Activated naive CD8-positive, alpha-beta T cell treated with anti-CD3 and anti-CD28 coated beads, Interleukin-2, amount 50 U/mL, for 16 hours (primary cell): ENCODE data around the gene LRRC8B.

Experiments used
- DNase-seq: peaks from one replicate; pipeline ENCODE4 v3.0.0-alpha.2; 2020; ENCODE audit warnings: low read depth, low spot score

The LRRC8B gene

DNA sequence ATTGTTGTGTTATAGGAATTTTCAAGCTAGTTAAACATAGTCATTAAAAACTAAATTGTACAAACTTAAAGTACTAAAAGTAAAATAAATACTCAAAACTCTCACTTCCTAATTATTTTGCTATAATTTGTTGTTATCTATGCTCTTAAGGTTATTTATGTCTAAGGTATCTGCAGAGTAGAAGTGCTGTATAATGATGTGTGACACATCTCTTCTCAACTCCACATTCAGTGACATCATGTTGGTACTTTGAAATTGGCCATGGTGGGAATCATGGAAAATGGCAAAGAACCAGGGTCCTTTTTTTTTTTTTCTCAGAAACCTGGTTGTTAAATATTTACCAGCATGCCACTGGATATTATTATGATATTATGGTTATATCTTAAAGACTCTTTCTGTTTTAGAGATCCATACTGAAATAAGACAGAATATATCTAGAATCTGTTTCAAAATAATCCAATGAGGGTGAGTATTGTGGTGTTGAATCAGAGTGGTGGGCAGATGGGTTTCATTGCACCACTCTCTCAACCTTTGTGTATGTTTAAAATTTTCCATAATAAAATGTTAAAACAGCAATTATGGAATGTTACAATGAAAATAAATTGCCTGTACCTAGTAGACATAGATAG lies 22.4 kb downstream of the LRRC8B start:
- DNase-seq: no peak

DNA sequence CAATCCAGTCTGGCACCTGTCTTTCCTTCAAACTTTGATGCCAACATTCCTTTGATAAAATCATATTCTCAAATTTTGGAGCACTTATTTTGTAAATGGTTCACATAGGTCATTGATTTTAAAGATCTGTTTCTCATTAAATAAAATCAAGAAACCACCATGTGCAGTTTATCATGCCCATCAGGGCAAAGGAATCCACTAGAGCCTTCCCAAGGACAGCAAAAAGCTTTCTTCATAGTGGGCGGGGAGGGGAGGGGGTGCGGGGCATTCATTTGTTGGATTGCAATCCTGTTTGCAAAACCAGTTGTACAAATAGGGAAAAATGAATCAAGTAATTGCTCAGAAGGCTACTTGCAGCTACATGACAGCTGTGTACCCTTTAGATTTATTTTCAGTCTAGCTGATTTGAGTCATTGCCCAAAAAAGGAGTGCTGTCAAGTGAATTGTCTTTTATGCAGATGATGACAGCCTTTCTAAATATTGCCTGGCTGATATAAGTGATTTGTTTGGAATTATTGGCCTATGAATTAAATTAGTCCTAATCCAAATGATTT lies 23.0 kb downstream of the LRRC8B start:
- DNase-seq: no peak

DNA sequence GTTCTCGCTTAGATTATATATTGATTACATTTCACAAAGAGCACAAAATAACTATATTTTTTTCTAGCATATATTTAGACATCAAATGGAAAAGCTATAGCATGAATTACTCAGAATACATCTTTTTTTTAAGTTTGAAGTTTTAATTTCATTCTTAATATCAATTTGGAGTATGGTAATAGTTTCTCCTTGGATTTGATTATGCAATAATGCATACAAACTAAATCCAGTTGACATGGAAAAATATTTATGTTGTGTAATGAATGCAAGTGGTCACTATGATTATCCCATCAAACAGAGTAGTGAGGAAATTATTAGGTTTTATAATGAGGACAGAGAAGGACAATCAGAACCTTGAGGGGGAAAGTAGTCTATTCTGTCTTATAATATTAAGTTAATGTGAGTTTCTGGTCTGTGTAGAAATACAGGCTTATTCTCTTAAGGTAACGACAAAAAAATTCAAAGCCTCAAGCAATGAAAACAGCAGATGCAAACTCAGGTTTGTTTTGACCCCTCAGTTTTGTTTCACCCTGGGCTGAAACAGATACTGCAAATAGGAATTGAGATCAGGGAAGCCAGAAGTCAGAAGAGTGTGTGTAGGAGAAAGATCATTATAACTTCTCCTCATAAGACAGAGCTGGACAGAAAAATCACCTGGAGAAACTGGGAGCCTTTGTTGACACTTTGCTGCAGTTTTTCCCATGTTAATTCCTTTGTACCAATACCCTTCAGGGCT lies 23.7 kb downstream of the LRRC8B start:
- DNase-seq: no peak

DNA sequence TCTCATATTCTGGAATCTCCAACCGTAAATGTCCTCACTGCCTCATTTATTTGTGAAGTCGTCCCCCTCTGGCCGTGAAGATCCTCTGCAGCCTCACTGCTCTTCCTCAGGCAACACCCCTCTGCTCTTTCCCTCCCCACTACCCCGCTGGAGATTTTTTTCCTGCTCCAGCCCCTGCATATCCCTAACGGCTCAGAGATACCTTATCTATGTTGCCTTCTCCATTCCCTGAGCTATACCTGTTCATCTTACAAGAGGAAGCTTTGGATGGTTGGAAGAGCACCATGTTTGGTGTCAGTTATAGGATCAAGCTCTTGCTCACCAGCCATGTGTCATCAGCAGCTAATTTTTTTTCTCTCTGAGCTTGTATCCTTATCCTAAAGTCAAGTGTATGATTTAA lies 26.4 kb downstream of the LRRC8B start:
- DNase-seq: no peak

DNA sequence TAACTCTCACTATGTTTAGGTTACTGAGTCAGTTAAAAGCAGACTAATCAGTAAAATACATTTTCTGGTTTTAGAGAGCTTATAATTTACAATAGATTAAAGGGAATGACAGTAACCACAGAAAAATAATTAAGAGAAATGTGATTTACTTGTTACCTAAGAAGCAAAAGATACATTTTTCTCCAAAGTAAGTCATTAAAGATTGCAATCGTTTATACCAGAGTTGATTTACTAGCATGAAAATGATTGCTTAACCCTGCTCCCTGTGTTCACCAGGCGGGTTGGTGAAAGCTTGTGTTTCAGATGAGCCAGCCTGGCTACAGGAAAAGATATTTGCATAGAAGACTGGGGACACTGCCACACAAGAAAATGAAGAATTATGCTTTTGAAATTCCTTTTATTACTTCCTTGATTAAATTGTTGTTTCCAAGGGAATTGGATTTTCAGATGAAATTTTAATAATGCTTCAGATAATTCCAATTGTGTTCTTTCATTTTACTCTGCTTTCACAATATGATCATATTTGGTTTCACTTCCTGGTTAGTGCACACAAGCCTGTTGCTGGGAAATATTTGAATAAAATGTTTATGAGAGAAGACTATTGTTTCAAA lies 27.9 kb downstream of the LRRC8B start:
- DNase-seq: no peak

DNA sequence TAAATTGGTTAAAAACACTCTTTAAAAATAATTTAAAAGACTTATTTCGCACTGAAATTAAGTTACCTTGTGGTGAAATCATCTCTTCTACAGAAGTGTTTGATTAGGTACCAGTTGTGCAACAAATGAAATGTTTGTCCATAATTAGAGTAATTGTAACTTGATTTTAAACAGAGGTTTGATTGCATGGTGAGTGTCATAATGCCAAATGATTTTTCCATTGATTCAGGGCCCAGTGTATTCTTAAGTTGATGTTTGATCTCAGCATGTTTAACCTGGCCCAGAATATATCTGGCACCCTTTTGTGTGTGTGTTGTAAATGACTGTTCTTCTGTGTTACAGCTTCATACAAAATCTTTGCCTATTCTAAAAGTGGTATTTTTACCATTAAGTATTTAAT lies 28.5 kb downstream of the LRRC8B start:
- no peak for DNase-seq

DNA sequence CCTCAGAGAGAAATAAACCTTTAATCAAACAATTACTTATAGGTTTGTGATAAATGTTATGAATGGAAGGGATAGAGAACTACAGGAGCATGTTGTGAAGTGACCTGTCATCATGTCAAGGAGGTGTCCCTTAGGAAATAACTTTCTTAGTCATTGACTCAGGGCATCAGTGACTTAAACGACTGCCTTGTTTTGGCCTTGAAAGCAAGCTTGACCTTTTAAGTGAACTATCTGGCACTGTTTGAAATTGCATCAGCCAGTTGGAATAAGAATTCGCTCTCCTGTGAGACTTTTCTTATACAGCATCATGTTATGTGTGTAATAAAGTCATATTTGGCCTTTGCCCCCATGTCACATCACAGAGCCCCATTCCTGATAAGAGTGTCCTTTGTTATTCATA lies 30.9 kb downstream of the LRRC8B start:
- DNase-seq: no peak

DNA sequence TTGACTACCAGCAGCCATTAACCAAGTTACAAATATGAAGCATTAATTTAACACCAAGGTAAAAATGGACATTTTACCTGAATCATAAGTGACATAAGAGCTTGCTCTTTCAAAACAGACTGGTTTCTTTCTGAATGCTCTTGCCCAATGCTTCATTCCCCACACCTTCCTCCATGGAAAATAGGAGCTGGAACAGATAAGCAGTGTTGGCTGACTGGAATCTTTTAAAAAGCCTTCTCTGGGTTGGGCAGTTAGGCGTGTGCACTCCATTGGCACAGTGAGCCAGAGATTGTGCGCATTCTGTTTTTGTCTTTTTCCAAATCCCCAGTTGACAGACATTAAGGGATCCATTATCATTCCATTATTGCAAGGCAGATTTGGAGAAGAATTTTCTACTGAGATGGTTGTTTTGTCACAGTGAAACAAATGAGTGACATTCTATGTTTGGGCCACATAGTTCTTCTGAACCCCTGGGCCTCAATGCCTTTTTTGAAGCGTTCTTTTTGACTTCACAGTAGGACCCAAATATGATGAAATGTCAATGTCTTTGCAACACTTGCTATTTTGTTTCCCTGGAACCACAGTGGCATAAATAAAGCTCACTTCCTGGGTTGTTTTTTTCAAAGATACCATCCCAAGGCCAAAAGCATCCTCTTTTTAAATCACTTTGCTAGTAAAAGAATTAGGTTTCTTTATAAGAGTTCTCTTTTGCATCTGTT lies 32.3 kb downstream of the LRRC8B start:
- no peak for DNase-seq

DNA sequence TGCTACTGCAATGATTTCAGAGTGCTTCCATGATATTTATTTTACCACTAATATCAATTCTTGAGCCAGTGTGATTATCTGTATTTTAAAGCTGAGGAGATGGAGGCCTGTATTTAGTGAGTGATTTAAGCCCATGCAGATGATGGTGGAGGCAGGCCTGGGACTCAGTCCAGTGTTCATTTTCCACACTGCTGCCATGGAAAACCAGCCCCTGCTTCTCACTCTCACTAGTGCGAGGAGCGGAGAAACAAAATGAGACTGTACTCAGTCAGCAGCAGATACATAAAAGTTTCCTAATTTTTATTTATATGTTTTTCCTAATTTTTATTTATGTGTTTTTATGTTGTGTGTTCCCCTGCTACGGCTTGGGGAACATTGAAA lies 32.8 kb downstream of the LRRC8B start:
- DNase-seq: no peak

DNA sequence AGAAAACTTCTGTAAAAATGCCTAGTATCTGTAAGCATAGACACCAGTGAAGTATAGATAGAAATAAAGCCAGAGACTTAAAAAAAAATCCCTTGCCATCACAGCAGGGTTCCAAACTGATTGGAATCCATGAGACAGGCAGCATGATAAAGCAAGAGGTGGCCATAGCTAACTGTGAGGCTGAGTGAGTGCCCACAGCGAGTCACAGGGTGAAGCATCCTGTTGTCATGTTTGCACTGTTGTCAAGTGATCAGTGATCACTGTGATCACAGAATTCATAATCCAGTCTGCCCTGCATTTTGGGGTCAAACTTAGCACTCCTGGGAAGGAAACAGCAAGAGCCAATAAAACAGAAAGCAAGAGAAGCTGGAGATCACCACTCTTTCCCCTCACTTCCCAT lies 33.3 kb downstream of the LRRC8B start:
- DNase-seq: no peak

DNA sequence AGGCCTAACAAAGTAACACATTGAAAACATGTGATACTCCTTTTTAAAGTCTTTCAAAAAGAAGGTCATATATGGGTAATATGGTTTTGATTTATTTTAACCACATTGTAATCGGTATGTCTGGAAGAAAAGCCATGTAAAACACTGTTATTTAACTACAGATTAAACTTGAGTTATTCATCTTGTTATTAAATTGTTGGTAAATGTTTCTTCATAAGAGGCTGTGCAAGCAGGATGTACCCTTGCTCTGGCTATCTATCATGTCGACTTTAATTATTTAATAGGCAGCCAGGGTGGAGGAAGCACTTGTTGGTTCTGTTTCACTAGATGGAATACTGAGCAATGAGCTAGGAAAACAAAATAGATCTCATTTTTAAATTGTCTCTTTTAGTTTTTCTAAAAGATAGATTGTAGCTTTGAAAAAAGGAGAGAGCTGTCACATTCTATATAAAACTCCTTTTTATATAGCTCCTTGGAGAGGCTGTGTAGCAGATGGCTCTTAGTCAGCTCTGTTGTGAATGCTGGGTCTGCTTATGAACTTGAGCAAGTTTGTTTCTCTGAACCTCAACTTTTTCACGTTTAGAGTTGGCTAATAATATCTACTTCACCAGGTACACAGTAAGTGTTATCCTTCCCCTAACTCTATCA lies 39.5 kb downstream of the LRRC8B start:
- DNase-seq: no peak

DNA sequence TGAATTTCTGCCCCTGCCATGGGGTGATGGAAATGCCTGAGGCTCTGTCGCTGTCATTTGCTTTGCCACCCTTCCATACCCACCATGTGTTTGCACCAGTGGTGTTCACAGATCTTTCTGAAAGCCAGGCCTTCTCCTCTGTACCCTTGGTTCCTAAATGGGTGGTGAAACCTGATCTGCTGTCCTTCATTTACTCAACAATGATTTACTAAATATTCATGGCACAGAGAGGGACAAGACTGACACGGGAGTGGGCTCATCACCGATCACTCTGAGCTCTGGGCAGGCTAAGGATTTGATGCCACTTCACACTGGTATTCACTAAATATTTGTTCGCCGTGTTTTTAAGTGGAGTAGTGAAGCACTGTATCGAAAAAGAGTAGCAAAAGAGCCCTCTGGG lies 40.9 kb downstream of the LRRC8B start:
- DNase-seq: no peak

DNA sequence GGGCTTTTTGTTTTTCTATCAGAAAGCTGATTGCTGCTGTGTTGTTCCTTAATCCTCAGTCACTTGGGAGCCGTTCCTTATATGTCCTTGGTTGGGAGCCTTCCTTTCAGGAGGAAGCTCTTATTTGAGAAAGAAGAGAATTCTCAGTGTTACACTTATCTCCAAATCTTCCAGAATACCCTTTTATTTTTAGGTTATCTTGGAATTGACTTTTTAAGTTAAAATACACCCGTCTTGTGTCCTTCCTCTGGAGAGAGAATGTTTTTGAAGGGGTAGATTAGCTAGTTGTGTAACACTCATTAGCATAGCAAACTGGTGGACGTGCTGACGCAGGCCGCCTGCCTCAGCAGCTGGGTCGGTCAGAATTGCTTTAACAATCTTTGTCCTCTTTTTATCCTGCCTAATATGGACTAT lies 42.1 kb downstream of the LRRC8B start:
- no peak for DNase-seq

DNA sequence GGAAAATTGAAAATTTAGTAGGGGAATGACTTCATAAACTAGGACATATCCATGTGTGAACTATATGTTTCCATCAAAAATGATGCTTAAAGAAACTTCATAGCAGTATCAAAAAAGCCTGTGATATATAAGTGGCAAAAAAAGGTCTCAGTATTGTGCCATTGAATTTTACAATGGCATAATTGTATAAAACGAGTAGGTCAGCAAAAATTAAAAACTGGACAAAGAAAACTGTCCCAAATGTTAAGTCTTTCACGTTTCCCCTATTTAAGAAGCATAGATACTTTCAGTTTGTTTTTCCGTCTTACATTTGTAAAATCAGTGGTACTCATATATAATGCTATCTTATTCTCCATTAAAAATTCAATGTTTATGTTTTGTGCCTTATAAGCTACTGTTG lies 43.2 kb downstream of the LRRC8B start:
- no peak for DNase-seq

DNA sequence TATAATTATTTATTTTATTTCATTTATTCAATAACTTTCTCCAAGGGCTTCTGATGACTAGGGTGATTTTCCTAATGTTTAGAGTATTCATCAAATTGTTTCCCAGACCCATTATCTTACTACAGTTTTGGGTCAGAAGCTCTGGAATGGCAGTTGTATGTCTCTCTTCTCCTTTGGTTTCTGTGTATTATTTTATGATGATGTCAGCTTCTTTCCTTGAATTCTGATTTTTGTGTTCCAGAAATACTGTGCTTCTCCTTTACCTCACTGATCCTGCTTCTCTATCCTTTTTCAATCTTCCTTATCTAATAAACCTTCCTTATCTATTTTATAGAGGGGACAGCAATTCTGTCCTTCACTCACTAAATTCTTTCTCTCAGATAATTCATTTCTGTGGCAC lies 48.8 kb downstream of the LRRC8B start:
- DNase-seq: no peak

DNA sequence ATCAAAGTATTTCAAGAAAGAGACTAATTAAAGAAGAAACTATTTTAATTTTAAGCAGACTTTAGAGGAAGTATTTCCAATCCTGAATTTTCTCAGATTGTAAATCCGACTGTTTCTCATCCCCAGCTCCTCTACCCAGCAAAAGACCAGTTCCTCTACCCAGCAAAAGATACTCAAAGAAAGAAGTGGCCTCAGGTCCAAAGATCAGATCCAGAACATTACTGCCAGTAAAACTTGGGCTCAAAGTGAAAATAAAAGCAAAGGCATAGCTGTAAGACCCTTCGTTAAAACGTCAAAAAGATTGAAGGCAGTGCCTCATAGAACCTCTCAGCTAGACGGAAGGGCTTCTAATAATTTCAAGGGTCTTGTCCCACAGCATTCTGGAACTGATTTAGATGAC lies 50.0 kb downstream of the LRRC8B start:
- no peak for DNase-seq

DNA sequence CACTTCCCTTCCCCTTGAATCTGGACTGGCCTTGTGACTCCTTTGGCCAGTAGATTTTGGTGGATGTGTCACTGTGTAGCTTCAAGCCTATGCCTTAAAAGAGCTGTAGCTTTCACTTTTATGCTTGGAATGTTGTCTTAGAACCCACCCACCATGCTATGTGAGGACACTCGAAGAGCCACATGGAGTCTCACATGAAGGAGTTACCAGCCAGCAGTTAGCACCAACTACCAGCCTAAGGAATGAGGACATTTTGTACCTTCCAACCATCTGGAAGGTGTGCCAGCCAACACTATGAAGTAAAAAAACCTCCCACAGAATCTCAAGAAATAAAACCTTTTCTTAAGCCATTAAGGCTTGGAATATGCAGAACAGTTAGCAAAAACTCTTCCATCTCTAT lies 50.6 kb downstream of the LRRC8B start:
- no peak for DNase-seq

DNA sequence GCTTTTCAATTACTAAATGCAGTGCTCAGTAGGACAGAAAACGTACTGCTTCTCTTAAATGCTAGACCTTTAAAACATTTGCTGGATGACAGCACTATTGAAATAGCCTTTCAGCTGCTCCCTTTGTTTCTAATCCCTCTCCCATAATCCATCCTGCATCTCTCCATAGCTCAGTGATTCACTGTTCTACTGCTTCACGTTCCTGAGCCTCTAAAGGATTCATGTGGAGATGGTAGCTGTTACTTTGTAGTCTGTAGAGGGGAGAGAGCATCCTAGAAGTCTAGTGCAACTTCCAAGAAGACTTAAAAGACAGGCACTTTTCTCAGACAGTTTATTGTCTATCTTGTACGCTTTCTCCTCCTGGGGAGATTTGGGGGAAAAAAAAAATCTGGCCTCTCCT lies 51.4 kb downstream of the LRRC8B start:
- no peak for DNase-seq

DNA sequence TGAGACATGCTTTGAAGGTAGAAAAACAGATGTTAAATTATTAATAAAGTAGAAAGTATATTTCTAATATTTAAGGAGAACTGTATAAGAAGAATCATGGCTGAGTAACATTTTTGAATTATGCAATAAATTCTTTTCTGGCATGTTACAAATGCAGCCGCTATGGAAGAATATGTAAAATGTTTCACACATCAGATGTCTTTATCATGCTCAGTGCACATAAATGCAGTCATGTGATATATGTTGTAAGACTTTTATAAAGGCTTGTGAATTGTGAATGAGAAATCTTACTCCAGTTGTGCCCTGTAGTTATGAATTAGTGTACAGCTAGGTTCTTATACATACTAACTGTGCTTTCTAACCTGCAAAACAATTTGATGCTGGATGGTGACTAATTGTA lies 53.5 kb downstream of the LRRC8B start:
- no peak for DNase-seq

DNA sequence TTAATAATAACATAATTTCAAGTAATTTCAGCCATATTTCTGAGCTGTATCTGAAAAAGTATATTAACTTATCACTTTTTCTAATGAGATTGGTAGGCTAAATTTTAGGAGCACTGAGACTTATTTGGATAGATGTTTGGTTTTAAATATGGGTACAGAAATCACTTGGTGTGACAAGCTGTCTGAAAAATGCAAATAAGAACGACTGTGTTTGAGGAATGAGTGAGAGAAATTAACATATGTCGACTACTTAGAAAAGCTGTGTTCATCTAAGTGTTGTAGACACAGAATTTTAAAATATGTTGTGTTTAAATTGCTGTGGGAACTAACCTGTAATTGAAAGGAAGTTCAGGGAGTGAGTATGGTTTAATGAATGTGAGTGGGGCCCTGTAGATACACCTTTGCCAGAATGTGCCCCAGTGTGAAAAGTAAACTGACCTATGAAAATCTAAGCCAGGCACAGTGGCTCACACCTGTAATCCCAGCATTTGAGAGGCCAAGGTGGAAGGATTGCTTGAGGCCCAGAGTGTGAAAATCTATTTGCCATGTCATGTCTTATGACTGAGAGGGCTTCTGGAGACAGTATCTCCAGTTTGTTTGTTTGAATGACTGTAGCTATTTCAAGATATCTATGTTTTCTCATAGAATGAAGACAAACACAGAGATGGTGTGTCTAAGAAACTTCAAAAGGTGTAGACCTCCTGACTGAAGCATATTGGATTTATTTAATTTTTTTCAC lies 54.5 kb downstream of the LRRC8B start:
- DNase-seq: no peak

DNA sequence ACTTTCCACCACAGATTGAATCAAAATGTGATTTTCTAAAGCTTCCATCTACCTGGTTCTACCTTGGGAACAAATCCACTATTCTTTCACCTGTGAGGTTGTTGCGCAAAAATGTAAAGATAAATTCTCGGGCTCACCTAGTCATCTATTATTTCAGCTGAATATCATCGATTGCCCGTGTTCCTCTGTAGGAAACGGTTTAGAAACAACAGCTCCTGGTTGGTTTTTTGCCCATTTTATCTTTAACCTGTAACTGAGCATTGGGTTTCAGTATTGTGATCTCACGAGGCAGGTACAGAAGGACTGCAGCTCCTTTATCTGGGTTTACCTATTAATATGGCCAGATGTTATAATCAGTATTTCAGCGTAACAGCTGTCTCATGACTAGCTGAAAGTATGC lies 55.4 kb downstream of the LRRC8B start:
- no peak for DNase-seq
